Right kidney (tissue), 1 donor: ENCODE data around the gene MEF2A.
A peak's percentile ranks its signal among the peaks of the same experiment; 100 is the strongest.

Source experiments
- DNase-seq: peaks from one replicate; pipeline ENCODE4 v3.0.0-alpha.2; 2016

MEF2A gene

GRCh38 chr15:99703603-99704443, 138.0 kb downstream of the MEF2A start:
- peak; percentile 46 for DNase-seq

DNA sequence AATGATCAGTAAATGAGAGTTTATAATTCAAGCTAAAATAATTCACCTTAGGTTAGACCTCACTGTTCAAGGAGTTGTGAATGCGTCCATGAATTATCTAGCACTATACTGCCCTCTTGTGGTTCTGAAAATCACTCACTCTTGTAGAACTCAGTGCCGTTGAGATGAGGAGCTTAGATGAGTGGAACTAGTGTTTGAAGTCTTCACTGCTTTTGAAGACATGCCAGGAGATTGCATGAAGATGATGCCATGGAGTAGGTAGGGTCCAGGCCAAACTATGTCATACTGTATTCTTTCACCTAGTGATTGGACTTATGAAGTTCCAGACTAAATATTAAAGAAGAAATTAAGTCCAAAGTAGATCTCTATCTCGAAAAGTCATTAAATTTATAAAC, 138.7 kb downstream of the MEF2A start:
- DNase-seq = peak; percentile 44

- no peak for DNase-seq
These were observed 140.9 kb downstream of the MEF2A start for GRCh38 chr15:99706557-99707303.

- DNase-seq = no peak
These were observed 141.9 kb downstream of the MEF2A start for GRCh38 chr15:99707473-99708270.

DNA sequence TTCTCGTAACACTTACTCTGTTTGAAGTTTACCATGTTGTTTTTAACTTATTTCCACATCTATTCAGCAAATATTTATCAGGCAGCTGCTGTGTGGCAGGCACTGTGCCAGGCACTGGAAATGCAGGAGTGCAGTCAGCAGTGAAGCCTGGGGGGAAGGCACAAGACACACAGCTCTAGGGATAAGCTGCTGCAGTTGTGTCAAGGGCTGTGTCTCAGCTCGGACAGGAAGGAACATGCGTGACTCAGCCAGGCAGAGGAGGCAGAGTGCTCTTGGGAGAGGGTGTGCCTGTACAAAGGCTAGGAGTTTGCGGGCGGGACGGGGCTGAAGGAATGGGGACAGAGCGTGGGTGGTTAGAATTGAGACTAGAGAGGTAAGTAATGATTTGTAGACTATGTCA, 142.8 kb downstream of the MEF2A start:
- DNase-seq = no peak

DNA sequence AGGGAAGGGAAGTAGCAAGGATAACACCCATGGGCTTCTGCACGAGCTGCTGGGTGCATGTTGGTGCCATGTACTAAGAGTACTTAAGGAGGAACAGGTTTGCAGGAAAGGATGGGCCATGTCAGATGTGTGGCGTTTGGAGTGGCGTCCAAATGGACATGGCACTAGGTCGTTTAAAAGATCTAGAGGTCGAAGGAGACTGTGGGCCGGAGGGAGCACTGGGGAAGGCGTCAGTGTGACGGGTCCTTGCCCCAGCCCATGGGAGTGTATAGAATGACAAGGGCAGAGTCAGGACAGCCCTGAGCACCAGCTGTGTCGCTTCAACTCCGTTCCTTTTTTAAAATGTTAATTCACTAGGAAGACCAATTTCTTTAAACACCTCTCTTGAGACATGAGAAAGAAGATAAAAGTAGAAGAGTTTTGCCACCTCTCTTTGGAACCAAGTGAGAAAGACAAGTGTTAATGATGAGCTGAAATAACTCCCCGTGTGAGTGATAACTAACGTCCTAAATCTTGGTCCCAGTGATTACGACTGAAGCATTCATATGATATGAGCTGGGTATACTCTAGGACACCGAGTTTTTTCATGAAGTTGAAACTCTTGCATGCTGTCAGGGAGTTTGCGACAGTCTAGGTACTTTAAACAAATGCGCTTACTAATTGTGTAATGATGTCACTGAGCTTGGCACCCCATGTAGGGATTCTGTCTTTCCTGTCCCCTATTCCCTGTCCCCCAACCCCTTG, 143.6 kb downstream of the MEF2A start:
- DNase-seq = no peak

DNA sequence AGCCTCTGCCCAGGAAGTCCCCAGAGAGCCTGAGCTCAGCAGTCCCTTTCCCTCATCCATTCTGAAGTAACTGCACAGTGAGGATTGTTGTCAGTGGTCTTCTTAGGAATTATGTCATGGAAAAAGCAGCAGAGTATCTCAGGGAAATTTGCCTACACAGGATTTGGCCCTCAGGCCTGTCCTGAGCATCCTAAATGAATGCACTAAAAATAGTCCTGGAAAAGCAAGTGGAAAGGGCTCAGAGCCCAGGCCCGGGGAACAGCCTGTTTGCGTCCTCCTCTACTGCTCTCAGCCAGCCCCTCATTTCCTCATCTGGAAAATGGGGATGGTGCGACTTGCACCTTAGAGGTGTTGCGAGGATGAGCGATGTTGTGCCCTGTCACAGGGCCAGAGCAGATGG, 145.8 kb downstream of the MEF2A start:
- no peak for DNase-seq

DNA sequence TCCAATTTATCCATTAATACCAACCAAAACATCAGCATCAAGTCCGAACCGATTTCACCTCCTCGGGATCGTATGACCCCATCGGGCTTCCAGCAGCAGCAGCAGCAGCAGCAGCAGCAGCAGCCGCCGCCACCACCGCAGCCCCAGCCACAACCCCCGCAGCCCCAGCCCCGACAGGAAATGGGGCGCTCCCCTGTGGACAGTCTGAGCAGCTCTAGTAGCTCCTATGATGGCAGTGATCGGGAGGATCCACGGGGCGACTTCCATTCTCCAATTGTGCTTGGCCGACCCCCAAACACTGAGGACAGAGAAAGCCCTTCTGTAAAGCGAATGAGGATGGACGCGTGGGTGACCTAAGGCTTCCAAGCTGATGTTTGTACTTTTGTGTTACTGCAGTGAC, 146.6 kb downstream of the MEF2A start:
- DNase-seq = no peak

DNA sequence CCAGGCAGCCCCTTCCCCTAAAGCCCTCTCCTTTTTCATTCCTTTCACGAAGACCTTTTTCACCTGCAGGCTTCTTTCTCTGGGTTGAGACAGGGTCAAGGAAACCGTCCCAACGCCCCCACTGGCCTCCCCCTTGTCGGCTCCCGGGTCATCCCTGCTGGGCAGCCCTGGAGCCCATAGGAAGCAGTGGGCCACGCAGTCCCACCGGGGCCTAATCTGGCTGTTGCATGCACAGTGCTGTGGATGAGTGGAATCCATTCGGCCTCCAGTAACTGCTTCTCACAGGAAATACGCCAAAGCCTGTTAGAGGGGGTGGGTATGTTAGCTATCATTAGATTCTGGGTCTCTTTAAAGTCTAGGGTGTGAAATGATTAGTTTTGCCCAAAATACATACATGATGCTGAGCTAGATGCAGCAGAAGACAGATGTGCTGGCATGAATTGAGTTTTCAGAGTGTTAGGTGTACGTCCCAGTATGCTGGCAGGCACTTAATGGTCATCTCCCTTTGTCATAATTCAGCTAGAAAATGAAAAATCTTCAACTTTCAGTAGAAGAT, 150.8 kb downstream of the MEF2A start:
- DNase-seq = no peak

GRCh38 chr15:99717161-99718009, 151.6 kb downstream of the MEF2A start:
- DNase-seq = no peak

- DNase-seq = no peak
These were observed 152.6 kb downstream of the MEF2A start for GRCh38 chr15:99718421-99718820.

- DNase-seq = no peak
These were observed 153.3 kb downstream of the MEF2A start for GRCh38 chr15:99719096-99719541.

GRCh38 chr15:99720533-99720932, 154.7 kb downstream of the MEF2A start:
- DNase-seq = no peak

- no peak for DNase-seq
These were observed 155.5 kb downstream of the MEF2A start for GRCh38 chr15:99721104-99721778.

- DNase-seq = no peak
These were observed 156.1 kb downstream of the MEF2A start for GRCh38 chr15:99721896-99722295.

DNA sequence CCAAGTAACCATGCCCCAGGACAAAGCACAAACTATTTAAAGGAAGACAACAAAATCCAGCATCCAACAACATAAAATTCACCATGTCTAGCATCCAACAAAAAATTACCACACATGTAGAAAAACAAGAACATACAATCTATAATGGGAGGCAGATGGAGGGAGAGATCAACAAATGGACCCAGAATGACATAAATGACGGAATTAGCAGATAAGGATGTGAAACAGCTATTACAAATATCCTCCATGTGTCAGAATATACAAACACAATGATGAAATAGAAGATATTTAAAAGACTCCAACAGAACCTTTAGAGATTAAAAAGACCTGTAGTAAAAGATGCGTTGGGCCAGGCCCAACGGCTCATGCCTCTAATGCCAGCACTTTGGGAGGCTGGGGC, 156.6 kb downstream of the MEF2A start:
- no peak for DNase-seq

GRCh38 chr15:99726333-99726732, 160.5 kb downstream of the MEF2A start:
- DNase-seq = no peak

GRCh38 chr15:99727330-99727729, 161.5 kb downstream of the MEF2A start:
- DNase-seq = no peak

DNA sequence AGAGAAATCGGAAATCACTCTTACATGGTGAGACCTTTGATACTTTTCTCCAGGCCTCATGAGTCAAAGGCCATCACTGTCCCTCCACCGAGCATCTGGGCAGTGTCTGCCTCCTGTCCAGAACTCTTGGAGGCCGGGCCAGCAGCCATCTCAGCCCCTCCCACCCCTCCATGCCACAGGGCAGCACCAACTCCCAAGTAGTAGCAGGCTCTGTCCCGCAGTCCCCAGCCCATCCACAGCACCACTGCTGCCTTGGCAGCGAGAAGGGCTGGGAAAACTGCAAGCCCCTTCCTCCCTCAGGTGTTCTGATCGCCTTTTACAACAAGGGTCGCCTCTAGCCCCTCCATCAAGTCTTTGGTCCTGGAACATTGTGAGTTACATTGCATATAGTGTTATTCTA, 161.9 kb downstream of the MEF2A start:
- no peak for DNase-seq

GRCh38 chr15:99728916-99729315, 163.1 kb downstream of the MEF2A start:
- no peak for DNase-seq
